BJ (cell line): ENCODE measurements around the gene TGFB1. TPM values are rescaled to one million over a fixed set of nuclear protein-coding genes. Genes with fewer than 3 reads are reported as not detected.

Experiments used
- CTCF ChIA-PET: fragments of 350-600 bp; formaldehyde crosslinking; extraction: SDS; loops from one replicate; lab custom pipeline; 2021; ENCODE audit warnings: antibody characterized with exemption, inconsistent platforms; lab: Yijun Ruan, JAX
- POLR2A ChIA-PET: fragments of 300-600 bp; sonication (Branson Sonifier 250); formaldehyde crosslinking; extraction: SDS; loops from one replicate; lab custom pipeline; 2021; ENCODE audit warnings: antibody characterized with exemption; lab: Charles Lee
- DNase-seq: peaks from one replicate; pipeline ENCODE4 v3.0.0-alpha.2; 2011; ENCODE audit warnings: low read depth
- H3K27me3 ChIP-seq: 2 replicates; pipeline ENCODE4 v1.6.0; 2011; ENCODE audit warnings: low read length; ENCODE audit not compliant: control insufficient read depth, insufficient read depth
- H3K36me3 ChIP-seq: 2 replicates; pipeline ENCODE4 v1.5.1; 2011; ENCODE audit warnings: low read length; ENCODE audit not compliant: control insufficient read depth, insufficient read depth
- H3K4me3 ChIP-seq: 2 replicates; pipeline ENCODE4 v1.5.1; 2011; ENCODE audit warnings: low read depth, mild to moderate bottlenecking, control low read depth, low read length
- polyA plus RNA-seq: library from polyadenylated mRNA; depleted of rRNA; stranded (reverse); fragments of >200 nt; gene quantifications from 2 replicates; pipeline ENCODE4 v1.2.3, GENCODE V29; 2011
- TF ChIP-seq, protein P1 (sequence below): IDR thresholded peaks from 2 replicates; pipeline ENCODE4 v1.5.1; 2011; ENCODE audit warnings: low read depth, mild to moderate bottlenecking, control low read depth, inconsistent platforms, low read length, moderate library complexity; ENCODE audit not compliant: insufficient read depth

Gene TGFB1
- polyA plus RNA-seq, 1 experiment: 11.2 TPM

GRCh38 chr19:41356984-41357739 lies 3.4 kb upstream of the TGFB1 start:
- no peak overlapping the region for H3K4me3 ChIP-seq
- ChIA-PET CTCF (interaction anchor here (1.4 to 6.4 kb wide), 3 partner anchors 24 to 153 kb away, joined by 4 to 69 read pairs (median 7); no protein-coding TSS in a partner anchor), POLR2A (no interaction called here)
- no peak for DNase-seq
- no peaks in the 10 kb centered on the region for H3K36me3 ChIP-seq
- no peaks in the 10 kb centered on the region for H3K27me3 ChIP-seq
- TF ChIP-seq, protein P1, sequence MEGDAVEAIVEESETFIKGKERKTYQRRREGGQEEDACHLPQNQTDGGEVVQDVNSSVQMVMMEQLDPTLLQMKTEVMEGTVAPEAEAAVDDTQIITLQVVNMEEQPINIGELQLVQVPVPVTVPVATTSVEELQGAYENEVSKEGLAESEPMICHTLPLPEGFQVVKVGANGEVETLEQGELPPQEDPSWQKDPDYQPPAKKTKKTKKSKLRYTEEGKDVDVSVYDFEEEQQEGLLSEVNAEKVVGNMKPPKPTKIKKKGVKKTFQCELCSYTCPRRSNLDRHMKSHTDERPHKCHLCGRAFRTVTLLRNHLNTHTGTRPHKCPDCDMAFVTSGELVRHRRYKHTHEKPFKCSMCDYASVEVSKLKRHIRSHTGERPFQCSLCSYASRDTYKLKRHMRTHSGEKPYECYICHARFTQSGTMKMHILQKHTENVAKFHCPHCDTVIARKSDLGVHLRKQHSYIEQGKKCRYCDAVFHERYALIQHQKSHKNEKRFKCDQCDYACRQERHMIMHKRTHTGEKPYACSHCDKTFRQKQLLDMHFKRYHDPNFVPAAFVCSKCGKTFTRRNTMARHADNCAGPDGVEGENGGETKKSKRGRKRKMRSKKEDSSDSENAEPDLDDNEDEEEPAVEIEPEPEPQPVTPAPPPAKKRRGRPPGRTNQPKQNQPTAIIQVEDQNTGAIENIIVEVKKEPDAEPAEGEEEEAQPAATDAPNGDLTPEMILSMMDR: no peak

- POLR2A ChIA-PET: no interaction called here
- no peak for DNase-seq
- Histone ChIP-seq H3K36me3 (no peaks in the 10 kb centered on the region), H3K4me3 (no peak overlapping the region), H3K27me3 (no peaks in the 10 kb centered on the region)
- CTCF ChIA-PET: interaction anchor here (0.6 to 6.4 kb wide), 4 partner anchors 9 to 152 kb away, joined by 3 to 69 read pairs (median 7); no protein-coding TSS in a partner anchor
- TF ChIP-seq, protein P1: no peak
Measured at GRCh38 chr19:41355802-41356201, 2.1 kb upstream of the TGFB1 start.

DNA sequence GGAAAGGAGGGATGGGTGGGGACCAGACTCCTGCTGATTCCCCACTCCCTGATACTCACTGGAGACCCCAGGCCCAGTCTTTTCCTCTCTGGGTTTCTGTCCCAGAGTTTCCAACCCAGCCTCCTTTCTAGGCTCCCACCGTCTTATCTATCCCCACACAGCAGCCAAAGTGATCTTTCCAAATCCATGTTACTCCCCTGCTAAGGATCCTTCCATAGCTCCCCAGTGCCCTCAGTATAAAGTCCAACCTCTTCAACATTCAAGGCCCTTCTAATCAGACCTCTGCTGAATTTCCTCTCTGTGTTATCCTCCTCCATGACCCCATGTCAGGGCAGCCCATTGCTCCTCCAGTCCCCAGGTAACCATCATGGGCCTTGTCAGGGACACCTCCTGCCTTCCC lies 1.3 kb upstream of the TGFB1 start:
- DNase-seq: no peak
- TF ChIP-seq, protein P1: no peak
- ChIA-PET POLR2A (no interaction called here), CTCF (interaction anchor here (0.6 to 6.4 kb wide), 7 partner anchors 8 to 151 kb away, joined by 3 to 69 read pairs (median 3); partner anchors contain the start of gene B9D2)
- Histone ChIP-seq H3K27me3 (no peaks in the 10 kb centered on the region), H3K4me3 (no peak overlapping the region), H3K36me3 (no peaks in the 10 kb centered on the region)

DNA sequence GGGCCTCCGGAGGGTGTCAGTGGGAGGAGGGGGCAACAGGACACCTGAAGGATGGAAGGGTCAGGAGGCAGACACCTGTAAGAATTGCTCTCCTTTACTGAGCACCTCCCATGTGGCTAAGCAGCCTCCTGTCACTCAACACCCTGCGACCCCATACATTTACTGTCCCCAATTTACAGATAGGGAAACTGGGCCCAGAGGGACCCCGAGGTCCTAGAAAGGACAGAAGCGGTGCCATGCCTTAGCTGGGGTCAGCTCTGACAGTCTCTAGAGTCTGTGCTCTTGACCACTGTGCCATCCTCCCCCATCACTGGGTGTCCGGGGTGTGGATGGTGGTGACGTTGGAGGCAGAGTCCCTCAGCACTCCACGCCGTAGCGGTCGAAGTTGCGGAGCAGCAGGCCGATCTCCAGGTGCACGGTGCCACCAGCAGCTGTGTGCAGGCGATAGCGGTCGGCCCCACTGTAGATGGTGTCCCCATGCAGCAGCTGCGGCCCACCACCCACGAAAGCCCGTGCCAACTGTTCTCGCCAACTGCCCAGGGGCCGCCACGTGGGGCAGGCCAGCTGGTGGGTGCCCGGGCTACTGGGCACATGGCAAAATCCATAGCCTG lies 726 bp upstream of the TGFB1 start:
- Histone ChIP-seq H3K4me3 (peak overlapping the region; percentile 96), H3K27me3 (no peaks in the 10 kb centered on the region), H3K36me3 (no peaks in the 10 kb centered on the region)
- TF ChIP-seq, protein P1: no peak
- POLR2A ChIA-PET: no interaction called here
- CTCF ChIA-PET: interaction anchor here (0.6 to 6.4 kb wide), 6 partner anchors 9 to 150 kb away, joined by 3 to 69 read pairs (median 5); partner anchors contain the start of gene B9D2
- no peak for DNase-seq
